Testis (tissue), 2 donors: Measurements from ENCODE around the gene MAPK8IP1.

Experiments
- POLR2A ChIP-seq: fragments of 450-650 bp; IDR thresholded peaks from one replicate; pipeline ENCODE4 v1.6.1; 2017; ENCODE audit warnings: antibody characterized with exemption, mild to moderate bottlenecking, moderate library complexity
- TF ChIP-seq, protein P1 (sequence below), 3 experiments: fragments of 450-650 bp in 2 of 3; fragments of 200-600 bp in 1 of 3; sonication (generic) in 1 of 3; IDR thresholded peaks; one replicate each; pipeline ENCODE4 v1.5.1; 2016 to 2019; ENCODE audit warnings: antibody characterized with exemption in 3 of 3, mild to moderate bottlenecking in 2 of 3, moderate library complexity in 1 of 3

DNA sequence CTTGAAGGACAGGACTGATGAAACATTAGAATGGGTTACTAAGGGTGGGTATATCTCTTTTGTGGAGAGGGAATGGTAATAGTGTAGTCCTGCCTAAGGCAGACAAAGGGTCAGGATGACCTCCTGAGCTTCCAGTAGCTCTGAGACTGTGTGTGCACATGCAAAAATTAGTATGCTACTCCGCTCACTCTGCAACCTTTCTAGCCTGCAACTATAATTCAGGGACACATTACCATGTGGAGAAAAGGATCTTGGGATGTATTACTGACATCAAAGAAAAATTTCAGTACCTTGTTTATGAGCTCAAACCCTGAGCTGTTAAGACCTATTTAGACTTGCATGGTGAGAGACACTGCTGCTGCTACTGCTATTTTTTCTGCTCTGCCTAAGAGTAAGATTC lies 62.4 kb downstream of the MAPK8IP1 start:
- TF ChIP-seq, protein P1, sequence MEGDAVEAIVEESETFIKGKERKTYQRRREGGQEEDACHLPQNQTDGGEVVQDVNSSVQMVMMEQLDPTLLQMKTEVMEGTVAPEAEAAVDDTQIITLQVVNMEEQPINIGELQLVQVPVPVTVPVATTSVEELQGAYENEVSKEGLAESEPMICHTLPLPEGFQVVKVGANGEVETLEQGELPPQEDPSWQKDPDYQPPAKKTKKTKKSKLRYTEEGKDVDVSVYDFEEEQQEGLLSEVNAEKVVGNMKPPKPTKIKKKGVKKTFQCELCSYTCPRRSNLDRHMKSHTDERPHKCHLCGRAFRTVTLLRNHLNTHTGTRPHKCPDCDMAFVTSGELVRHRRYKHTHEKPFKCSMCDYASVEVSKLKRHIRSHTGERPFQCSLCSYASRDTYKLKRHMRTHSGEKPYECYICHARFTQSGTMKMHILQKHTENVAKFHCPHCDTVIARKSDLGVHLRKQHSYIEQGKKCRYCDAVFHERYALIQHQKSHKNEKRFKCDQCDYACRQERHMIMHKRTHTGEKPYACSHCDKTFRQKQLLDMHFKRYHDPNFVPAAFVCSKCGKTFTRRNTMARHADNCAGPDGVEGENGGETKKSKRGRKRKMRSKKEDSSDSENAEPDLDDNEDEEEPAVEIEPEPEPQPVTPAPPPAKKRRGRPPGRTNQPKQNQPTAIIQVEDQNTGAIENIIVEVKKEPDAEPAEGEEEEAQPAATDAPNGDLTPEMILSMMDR (IDR thresholded peaks at IDR 0.05), result no peak
- no peak for TF ChIP-seq POLR2A
